ENCODE measurements around the gene GDF7.

GRCh38 chr2:20619624-20620024 lies 47.3 kb upstream of the GDF7 start:
- TF ChIP-seq, protein P1, sequence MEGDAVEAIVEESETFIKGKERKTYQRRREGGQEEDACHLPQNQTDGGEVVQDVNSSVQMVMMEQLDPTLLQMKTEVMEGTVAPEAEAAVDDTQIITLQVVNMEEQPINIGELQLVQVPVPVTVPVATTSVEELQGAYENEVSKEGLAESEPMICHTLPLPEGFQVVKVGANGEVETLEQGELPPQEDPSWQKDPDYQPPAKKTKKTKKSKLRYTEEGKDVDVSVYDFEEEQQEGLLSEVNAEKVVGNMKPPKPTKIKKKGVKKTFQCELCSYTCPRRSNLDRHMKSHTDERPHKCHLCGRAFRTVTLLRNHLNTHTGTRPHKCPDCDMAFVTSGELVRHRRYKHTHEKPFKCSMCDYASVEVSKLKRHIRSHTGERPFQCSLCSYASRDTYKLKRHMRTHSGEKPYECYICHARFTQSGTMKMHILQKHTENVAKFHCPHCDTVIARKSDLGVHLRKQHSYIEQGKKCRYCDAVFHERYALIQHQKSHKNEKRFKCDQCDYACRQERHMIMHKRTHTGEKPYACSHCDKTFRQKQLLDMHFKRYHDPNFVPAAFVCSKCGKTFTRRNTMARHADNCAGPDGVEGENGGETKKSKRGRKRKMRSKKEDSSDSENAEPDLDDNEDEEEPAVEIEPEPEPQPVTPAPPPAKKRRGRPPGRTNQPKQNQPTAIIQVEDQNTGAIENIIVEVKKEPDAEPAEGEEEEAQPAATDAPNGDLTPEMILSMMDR (IDR thresholded peaks at IDR 0.05): no peak
- TF ChIP-seq POLR2A (IDR thresholded peaks at IDR 0.05): no peak
